NCI-H345 treated with DMSO at 0.1 percent for 48 hours (cell line): Measurements from ENCODE around the gene B3GALT2.

Experiments
- DNase-seq: peaks from one replicate; lab custom pipeline; 2025; ENCODE audit not compliant: unreplicated experiment; lab: John Stamatoyannopoulos, UW

The B3GALT2 gene

DNA sequence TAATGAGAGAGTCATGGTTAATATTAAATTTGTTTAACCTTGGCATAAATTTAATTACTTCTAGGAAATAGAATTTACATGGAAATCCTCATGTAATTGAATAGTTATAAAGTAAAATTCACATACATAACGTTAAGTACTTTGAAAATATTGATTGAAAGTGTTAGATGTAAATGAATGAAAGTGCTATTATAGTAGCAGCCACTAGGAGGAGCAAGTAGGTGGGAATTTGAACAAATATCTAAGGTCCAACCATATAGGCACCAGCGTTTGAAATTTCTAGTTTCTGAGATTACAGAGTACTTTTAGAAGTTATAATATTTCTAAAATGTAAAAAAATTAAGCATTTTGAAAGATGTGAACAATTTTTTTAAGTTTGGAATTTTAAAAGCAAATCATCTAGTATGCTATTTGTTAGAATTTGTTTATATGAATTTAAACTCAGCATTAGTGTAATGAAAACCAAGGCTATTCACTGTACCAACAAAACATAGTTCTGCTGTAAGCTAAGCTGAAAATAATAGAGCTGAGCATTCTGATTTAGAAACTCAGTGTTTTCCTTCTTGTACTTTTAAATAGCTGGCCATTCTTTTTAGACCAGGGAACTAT, 3.3 kb downstream of the B3GALT2 start:
- peak; percentile 79 for DNase-seq

- peak; percentile 63 for DNase-seq
These were observed 4.4 kb downstream of the B3GALT2 start for GRCh38 chr1:193181985-193182384.

DNA sequence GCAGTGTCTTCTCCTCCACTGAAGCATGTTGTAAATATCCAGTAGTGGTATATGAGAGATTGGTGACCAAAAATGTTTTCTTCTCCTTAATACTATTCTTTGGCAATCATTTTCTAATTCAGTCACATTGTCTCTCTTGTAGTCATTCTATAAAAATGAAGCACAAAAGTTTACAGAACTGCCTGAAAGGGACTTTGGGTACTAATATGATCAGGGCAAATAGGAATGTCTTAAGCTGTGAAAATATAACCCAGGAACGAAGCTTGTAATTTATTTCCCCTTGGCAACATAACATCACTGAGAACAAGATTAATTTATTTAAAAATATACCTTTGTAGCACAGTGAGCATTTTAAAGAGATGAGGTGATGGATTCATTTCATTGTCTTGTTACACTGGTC, 4.9 kb downstream of the B3GALT2 start:
- DNase-seq: no peak

DNA sequence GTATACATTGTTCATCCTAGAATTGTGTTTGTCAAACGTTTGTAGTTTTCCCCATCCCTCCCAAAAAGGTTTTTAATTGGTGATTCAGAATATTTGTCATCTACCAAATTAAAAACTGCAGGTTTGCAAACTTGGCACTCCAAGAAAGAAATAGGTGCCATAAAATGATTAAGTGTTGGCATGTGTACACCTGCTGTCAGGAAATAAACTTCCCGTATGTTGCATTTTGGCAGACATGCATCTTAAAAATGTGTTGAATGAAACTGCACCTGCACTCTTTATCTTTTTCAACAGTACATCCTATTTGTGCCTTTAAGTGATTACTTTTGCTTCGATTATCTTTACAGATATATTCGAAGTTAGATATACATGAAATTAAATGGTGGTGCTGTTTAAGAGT, 7.3 kb downstream of the B3GALT2 start:
- DNase-seq: no peak

DNA sequence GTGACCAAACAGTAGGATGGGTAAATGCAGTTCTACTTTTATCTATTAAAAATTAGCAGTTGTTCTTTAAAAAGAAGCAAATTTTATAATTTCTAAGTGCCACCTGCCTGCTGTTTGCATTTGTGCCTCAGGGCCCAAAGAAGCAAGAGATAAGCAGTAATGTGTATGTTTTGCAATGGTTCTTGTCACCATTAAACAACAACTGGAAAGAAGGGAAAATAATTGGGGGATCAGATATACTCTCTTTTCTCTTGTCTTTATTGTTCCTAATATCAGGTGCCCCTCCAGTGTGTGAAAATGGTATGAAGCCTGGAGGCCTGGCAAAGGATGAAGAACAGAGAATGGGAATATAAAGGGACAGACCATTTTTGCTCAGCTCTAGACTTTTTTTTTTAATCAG, 9.6 kb downstream of the B3GALT2 start:
- no peak for DNase-seq

DNA sequence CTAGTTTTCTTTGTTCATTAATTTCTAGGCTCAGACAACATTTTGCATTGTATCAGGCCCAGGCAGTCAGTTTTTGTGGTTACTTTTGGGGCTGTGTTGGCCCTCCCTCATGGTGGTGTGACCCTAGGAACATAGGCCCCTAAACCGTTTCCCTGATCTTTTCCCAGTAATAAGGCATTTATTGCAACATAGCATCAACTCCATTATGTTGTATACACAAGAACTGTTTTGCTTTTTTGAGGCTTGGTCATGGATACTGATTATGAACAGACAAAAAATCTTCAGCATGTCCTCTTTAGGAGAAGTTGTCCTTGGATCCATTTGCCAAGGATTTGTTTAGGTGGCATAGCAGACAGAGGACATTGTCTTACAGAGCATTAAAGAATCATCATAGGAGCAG, 10.3 kb downstream of the B3GALT2 start:
- no peak for DNase-seq

DNA sequence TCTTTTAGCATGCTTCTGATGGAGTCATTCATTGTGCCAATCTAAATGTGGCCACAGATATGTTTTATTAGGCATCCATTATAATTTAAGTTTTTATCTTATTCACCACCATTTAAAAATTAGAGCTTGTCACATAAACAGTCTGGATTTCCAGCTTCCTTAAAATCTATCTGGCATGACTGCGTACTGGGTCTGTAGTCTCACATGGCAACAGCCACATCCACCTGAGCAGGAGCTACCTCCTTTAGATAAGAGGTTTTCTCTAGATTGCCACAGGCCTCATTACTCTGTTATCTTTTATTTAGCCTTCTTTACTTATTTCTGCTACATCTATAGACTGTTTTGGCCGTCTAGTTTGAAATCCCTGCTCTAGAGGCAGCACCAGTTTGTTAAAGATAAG, 29.1 kb downstream of the B3GALT2 start:
- DNase-seq: no peak

GRCh38 chr1:193156822-193157142, 29.6 kb downstream of the B3GALT2 start:
- no peak for DNase-seq

- DNase-seq: no peak
These were observed 30.1 kb downstream of the B3GALT2 start for GRCh38 chr1:193156117-193156821.

DNA sequence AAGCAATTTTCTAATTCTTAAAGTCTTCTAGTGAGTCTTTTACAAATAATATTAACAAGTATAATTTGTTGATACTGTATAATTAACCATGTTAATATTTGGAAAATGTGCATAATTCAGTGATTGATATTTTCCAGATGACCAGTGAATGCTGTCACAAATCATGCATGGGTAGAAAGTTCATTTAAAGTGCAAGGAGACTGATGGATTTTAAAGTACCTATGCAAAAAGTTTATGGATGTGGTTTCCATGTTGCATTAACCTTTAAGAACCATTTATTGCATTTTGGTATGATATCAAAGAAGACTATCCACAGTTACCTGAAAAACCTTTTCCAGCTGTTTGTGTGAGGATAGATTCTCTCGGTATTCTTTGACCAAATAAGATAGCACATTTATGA, 41.4 kb downstream of the B3GALT2 start:
- no peak for DNase-seq

GRCh38 chr1:193144361-193144938, 42.0 kb downstream of the B3GALT2 start:
- DNase-seq: no peak

DNA sequence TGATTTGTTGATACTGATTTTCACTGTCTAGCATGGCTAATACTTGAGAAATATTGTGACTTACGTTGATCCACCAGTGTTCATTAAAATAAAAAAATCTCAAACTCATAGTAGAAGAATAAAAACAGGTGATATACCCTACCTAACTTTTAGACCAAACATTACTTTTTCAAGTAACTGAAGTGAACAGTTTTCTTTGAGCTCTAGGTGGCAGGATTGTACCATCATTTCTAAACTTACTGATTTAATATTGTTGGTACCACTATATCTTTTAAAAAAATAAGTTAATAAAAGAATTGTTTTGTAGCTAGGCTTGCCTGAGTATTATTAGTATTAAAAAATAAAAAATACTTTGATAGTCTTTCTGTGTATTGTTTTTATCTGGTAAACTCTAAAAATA, 43.1 kb downstream of the B3GALT2 start:
- no peak for DNase-seq

- DNase-seq: no peak
These were observed 44.0 kb downstream of the B3GALT2 start for GRCh38 chr1:193142409-193142808.

DNA sequence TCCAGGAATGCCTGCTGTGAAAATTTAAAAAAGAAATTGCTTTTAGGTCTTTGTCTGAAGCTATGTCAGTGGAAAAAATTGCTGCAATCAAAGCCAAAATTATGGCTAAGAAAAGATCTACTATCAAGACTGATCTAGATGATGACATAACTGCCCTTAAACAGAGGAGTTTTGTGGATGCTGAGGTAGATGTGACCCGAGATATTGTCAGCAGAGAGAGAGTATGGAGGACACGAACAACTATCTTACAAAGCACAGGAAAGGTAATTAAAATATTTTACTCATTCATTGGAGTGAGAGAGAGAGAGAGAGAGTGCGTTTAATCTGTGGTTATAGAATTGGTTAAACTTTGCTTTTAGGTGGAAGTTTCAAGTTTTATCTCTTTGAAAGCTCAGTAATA, 44.6 kb downstream of the B3GALT2 start:
- DNase-seq: no peak

GRCh38 chr1:193140254-193140653, 46.2 kb downstream of the B3GALT2 start:
- DNase-seq: no peak

DNA sequence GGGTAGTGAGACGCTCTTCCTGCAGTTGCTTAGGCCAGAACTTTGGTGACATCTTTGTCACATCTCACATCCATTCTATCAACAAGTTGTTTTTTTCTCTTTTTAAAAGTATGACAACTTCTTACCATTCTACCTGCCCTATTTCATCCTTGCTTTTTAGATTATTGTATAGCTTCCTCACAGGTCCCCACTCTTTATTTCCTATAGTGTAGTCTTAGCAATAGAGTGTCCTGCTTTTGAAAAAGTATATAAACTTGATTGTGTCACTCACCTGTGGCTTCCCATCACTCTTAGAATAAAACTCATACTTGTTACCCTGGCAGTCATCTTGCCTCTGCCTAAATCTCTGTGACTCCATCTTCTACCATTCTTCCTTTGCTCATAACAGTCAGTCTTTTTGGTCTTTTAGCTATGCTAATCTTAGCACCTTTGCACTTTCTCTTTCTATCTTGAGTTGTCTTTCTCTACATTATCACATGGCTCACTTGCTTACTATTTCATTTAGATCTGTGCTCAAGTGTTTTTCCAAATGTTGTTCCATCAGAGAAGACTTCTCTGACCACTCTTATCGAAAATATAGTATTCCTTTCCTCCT, 55.0 kb downstream of the B3GALT2 start:
- DNase-seq: no peak
